HG03039 (cell line): Measurements from ENCODE around the gene DES.
"Not testable (repeated sequence)": the region's sequence is repeated elsewhere in the genome, so short reads cannot be mapped to it uniquely, and the experiment has no call there.

Experiments used
- ATAC-seq: cut with Tn5 transposase; IDR thresholded peaks from one replicate; pipeline ENCODE4 v1.9.1; 2021; ENCODE audit warnings: mild to moderate bottlenecking, moderate library complexity; ENCODE audit not compliant: unreplicated experiment

DES gene

GRCh38 chr2:219399716-219400478 lies 18.3 kb upstream of the DES start:
- no peak for ATAC-seq

GRCh38 chr2:219400562-219400961 lies 17.6 kb upstream of the DES start:
- no peak for ATAC-seq

- no peak for ATAC-seq
Observed at GRCh38 chr2:219401606-219402005, 16.6 kb upstream of the DES start.

GRCh38 chr2:219402665-219403515 lies 15.3 kb upstream of the DES start:
- ATAC-seq: peak; percentile 72

- no peak for ATAC-seq
Observed at GRCh38 chr2:219403861-219404260, 14.3 kb upstream of the DES start.

GRCh38 chr2:219404291-219404910 lies 13.8 kb upstream of the DES start:
- ATAC-seq: no peak

- no peak for ATAC-seq
Observed at GRCh38 chr2:219404954-219405353, 13.2 kb upstream of the DES start.

- ATAC-seq: no peak
Observed at GRCh38 chr2:219405451-219405850, 12.7 kb upstream of the DES start.

GRCh38 chr2:219405958-219406860 lies 12.0 kb upstream of the DES start:
- ATAC-seq: no peak

GRCh38 chr2:219406861-219407230 lies 11.3 kb upstream of the DES start:
- ATAC-seq: no peak

GRCh38 chr2:219407343-219407742 lies 10.8 kb upstream of the DES start:
- ATAC-seq: not testable (repeated sequence)

- no peak for ATAC-seq
Observed at GRCh38 chr2:219408204-219408603, 10.0 kb upstream of the DES start.

GRCh38 chr2:219408631-219409030 lies 9.5 kb upstream of the DES start:
- ATAC-seq: no peak

- ATAC-seq: no peak
Observed at GRCh38 chr2:219409619-219410018, 8.6 kb upstream of the DES start.

GRCh38 chr2:219410390-219410789 lies 7.8 kb upstream of the DES start:
- ATAC-seq: no peak

GRCh38 chr2:219414857-219415256 lies 3.3 kb upstream of the DES start:
- ATAC-seq: no peak

- ATAC-seq: no peak
Observed at GRCh38 chr2:219415580-219416234, 2.5 kb upstream of the DES start.

- ATAC-seq: no peak
Observed at GRCh38 chr2:219416235-219416602, 2.0 kb upstream of the DES start.

- no peak for ATAC-seq
Observed at GRCh38 chr2:219416938-219417337, 1.2 kb upstream of the DES start.

- ATAC-seq: no peak
Observed at GRCh38 chr2:219417374-219417773, 803 bp upstream of the DES start.
